Esophagus muscularis mucosa (tissue), 4 donors: ENCODE data around the gene MCF2L.

Experiments used
- CTCF ChIP-seq, 3 experiments: fragments of 200-600 bp in 2 of 3; fragments of 450-650 bp in 1 of 3; sonication (generic) in 2 of 3; IDR thresholded peaks; one replicate each; pipeline ENCODE4 v1.5.1; 2017 to 2019; ENCODE audit warnings: antibody characterized with exemption in 3 of 3, mild to moderate bottlenecking in 2 of 3, moderate library complexity in 1 of 3
- EP300 ChIP-seq: sonication (generic); formaldehyde crosslinking; IDR thresholded peaks from one replicate; pipeline ENCODE4 v1.6.1; 2017; ENCODE audit warnings: antibody characterized with exemption
- POLR2A ChIP-seq: fragments of 450-650 bp; IDR thresholded peaks from one replicate; pipeline ENCODE4 v1.6.1; 2017; ENCODE audit warnings: antibody characterized with exemption, moderate library complexity, mild to moderate bottlenecking, low read depth
- POLR2AphosphoS5 ChIP-seq, 2 donors: sonication (generic); formaldehyde crosslinking; IDR thresholded peaks; one replicate each; pipeline ENCODE4 v1.6.1; 2017; ENCODE audit warnings: antibody characterized with exemption in 2 of 2

DNA sequence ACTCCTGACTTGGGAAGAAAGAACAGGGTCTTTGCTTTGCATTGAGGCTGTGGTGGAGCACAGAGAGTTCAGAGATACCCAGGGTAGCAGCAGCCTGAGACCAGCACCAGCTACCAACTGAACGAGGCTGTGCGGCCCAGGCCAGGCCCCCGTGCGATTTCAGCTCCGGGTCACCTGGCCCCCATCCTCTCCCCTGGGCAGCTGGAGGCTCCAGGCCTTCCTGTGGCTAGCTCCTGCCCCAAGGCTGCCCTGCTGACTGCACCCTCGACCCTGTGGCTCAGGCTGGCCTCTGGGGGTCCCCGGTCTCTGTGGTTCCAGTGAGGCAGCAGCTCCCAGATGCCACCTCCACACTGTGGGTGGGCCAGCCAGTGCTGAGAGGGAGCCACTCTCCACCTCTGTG, 52.8 kb downstream of the MCF2L start:
- TF ChIP-seq CTCF (IDR thresholded peaks at IDR 0.05) (no peak), POLR2A (no peak), POLR2AphosphoS5 (IDR thresholded peaks at IDR 0.05) (no peak), EP300 (no peak)
